Chondrocyte (in vitro differentiated cells): ENCODE data around the gene MEIS1. TPM values are rescaled to one million over a fixed set of nuclear protein-coding genes. Genes with fewer than 3 reads are reported as not detected.

Source experiments
- DNase-seq: peaks from one replicate; pipeline ENCODE4 v3.0.0; 2021; ENCODE audit warnings: mixed read lengths, low spot score
- H3K27ac Mint-ChIP-seq: one replicate; pipeline ENCODE4 v1.8.0; 2021; ENCODE audit warnings: mild to moderate bottlenecking, moderate library complexity, mixed read lengths; ENCODE audit not compliant: unreplicated experiment
- H3K27me3 Mint-ChIP-seq: 2 replicates; pipeline ENCODE4 v1.8.0; 2021; ENCODE audit warnings: low read depth, mixed read lengths
- H3K36me3 Mint-ChIP-seq: 2 replicates; pipeline ENCODE4 v1.8.0; 2021; ENCODE audit warnings: low read depth, mixed read lengths
- H3K4me1 Mint-ChIP-seq: 2 replicates; pipeline ENCODE4 v1.8.0; 2021; ENCODE audit warnings: low read depth, mild to moderate bottlenecking, mixed read lengths
- H3K4me3 Mint-ChIP-seq: one replicate; pipeline ENCODE4 v1.8.0; 2021; ENCODE audit warnings: mild to moderate bottlenecking, moderate library complexity, mixed read lengths; ENCODE audit not compliant: unreplicated experiment
- H3K9me3 Mint-ChIP-seq: 2 replicates; pipeline ENCODE4 v1.8.0; 2021; ENCODE audit warnings: low read depth, mixed read lengths
- total RNA-seq: library from RNA; stranded (reverse); gene quantifications from 3 replicates; pipeline ENCODE4 v1.2.1, GENCODE V29; 2021
- TF ChIP-seq, protein P1 (sequence below): fragments of 200-600 bp; sonication (generic); IDR thresholded peaks from 2 replicates; pipeline ENCODE4 v1.5.0; 2021; ENCODE audit warnings: antibody characterized with exemption, mild to moderate bottlenecking, moderate library complexity

Gene MEIS1
- total RNA-seq, 1 donor from 2014 or later: 18.5 TPM

DNA sequence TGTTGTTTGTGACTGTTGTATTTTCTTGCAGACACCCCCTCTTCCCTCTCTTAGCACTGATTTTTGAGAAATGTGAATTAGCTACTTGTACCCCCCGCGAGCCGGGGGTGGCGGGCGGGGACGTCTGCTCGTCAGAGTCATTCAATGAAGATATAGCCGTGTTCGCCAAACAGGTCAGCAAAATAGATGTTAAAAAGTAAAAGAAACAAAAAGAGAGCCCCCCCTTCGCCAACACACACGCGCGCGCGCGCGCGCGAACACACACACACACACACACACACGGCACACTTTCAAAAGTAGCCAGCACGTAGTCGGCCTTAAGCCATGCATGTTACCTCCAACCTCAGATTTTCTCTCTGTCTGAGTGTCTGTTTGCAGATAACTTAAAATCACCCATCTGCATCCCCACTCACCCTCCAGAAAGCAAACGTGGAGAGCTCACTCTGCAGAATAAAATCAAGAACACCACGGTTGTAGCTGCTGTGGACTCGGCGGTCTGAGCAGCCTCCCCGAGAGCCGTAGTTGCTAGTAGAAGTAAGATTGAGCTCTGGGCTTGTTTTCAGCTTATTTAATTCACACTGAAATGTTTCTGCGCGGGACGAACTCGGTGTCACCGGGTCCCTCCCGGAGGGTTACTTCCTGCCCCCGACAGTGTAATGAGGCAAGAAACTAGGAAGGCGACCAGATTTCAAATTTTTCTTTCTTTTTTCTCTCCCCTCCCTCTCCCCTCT, 5.1 kb downstream of the MEIS1 start:
- Mint-ChIP-seq H3K4me3 (peak overlapping the region; percentile 91), H3K36me3 (peaks cover 12% of the 10 kb centered on the region), H3K4me1 (peaks cover 38% of the 10 kb centered on the region), H3K27ac (peak overlapping the region; percentile 96), H3K9me3 (no peaks in the 10 kb centered on the region), H3K27me3 (peaks cover 38% of the 10 kb centered on the region)
- no peak for DNase-seq
- TF ChIP-seq, protein P1, sequence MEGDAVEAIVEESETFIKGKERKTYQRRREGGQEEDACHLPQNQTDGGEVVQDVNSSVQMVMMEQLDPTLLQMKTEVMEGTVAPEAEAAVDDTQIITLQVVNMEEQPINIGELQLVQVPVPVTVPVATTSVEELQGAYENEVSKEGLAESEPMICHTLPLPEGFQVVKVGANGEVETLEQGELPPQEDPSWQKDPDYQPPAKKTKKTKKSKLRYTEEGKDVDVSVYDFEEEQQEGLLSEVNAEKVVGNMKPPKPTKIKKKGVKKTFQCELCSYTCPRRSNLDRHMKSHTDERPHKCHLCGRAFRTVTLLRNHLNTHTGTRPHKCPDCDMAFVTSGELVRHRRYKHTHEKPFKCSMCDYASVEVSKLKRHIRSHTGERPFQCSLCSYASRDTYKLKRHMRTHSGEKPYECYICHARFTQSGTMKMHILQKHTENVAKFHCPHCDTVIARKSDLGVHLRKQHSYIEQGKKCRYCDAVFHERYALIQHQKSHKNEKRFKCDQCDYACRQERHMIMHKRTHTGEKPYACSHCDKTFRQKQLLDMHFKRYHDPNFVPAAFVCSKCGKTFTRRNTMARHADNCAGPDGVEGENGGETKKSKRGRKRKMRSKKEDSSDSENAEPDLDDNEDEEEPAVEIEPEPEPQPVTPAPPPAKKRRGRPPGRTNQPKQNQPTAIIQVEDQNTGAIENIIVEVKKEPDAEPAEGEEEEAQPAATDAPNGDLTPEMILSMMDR: no peak

DNA sequence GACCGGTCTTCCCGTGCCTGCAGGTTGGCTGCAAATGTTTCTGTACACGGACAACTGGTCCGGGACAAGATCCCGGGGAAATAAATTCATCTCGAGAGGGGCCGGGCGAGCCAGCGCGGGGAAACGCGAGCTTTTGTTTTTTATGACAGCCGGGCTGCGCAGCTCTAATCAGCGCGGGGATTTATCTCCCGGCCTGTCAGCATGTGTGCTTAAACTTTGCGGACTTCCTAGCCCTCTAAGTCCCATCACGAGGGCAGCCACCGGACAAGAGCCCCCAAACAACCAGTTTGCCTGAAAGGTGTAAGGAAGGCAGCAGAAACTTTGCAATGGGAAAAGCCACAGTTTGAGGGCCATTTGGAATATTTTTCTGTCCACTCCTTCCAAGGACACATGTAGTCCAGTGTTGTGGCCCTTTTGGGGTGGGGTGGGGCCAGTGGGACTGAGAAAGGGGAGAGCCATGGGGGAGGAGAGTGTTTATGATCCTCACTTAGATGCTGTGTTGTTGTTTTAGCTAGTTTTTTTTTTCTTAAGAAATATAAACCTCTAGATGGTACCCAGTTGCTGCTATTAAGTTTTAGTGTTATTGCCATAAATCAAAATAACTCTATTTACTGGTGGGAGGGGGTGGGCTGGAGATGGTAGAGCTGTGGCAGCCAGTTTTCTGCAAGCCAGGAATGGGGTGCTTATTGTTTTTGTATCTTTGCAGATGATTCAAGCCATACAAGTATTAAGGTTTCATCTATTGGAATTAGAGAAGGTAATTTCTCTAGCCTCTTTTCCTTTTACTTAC, 6.0 kb downstream of the MEIS1 start:
- Mint-ChIP-seq H3K9me3 (no peaks in the 10 kb centered on the region), H3K4me1 (peaks cover 34% of the 10 kb centered on the region), H3K27ac (peak overlapping the region; percentile 96), H3K27me3 (peaks cover 35% of the 10 kb centered on the region), H3K4me3 (peak overlapping the region; percentile 91), H3K36me3 (peaks cover 12% of the 10 kb centered on the region)
- TF ChIP-seq, protein P1: no peak
- DNase-seq: no peak

DNA sequence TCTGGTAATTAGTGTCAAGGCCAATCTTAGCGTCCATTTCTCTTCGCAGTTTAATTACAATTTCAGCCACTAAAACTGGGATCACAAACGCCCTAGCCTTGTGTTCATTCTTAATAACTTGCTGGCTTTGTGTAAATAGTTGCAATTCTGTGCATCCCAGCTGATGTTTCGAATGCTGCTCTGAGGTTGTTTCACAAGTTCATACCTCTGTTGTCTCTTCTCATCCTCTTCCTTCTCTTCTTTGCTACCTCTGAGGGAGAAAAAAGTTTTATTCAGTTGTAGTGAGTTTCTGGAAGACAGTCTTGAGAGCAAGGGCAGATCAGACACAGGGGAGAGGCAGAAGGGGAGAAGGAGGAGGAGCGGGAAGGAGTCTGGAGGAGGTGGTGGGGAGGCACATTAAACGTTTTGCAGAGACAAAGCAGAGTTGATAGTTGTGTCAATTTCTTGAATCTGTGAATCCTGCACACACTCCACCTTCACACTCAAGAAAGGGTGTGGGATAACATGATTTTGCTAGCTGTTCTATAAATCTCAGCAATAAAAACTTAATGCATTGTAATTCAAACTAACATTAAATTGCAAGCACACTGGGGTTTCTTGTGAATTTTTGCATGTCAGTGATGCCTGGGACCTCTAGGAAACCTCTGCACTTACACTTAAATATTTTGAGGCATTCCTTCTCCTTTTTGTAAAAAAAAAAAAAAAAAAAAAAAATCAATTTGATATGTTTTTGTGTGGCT, 6.8 kb downstream of the MEIS1 start:
- H3K4me3 Mint-ChIP-seq: no peak overlapping the region
- TF ChIP-seq, protein P1: no peak
- H3K9me3 Mint-ChIP-seq: no peaks in the 10 kb centered on the region
- peaks cover 34% of the 10 kb centered on the region for H3K27me3 Mint-ChIP-seq
- H3K4me1 Mint-ChIP-seq: peaks cover 32% of the 10 kb centered on the region
- DNase-seq: no peak
- no peak overlapping the region for H3K27ac Mint-ChIP-seq
- H3K36me3 Mint-ChIP-seq: peaks cover 12% of the 10 kb centered on the region

DNA sequence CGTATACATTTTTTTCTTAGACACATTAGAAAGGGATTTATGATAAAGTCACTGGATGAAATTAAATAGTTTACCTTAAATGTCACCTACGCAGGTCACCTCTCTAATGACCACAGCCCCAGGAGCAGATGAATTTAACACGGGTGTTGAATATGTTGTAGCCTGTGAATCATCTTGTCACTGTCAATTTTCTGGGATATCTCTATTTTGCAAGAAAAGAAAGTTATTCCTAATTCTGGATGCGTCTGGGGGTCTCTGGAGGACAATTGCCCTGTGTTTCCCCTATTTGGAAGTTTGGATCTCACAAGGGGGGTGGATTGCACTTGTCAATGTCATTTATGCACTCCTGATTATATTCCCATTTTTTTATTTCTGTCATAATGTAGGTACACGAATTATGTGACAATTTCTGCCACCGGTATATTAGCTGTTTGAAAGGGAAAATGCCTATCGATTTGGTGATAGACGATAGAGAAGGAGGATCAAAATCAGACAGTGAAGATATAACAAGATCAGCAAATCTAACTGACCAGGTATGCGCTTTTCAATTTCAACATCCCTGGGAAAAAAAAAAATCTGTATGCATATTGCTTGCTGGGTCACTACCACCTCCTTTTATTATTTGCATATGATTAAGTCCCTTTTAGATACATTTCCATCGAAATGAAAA, 7.7 kb downstream of the MEIS1 start:
- Mint-ChIP-seq H3K4me1 (peaks cover 26% of the 10 kb centered on the region), H3K4me3 (no peak overlapping the region), H3K27me3 (peaks cover 35% of the 10 kb centered on the region), H3K36me3 (peaks cover 12% of the 10 kb centered on the region), H3K27ac (no peak overlapping the region), H3K9me3 (no peaks in the 10 kb centered on the region)
- TF ChIP-seq, protein P1: no peak
- no peak for DNase-seq
